ENCODE results near the gene NQO2. TPM values are rescaled to one million over a fixed set of nuclear protein-coding genes. Genes with fewer than 3 reads are reported as not detected.
A peak's percentile ranks its signal among the peaks of the same experiment; 100 is the strongest.

Gene NQO2
- polyA plus RNA-seq, 1 of the 3 experiments (the other 2 are of a cell fraction), result 19.2 TPM

DNA sequence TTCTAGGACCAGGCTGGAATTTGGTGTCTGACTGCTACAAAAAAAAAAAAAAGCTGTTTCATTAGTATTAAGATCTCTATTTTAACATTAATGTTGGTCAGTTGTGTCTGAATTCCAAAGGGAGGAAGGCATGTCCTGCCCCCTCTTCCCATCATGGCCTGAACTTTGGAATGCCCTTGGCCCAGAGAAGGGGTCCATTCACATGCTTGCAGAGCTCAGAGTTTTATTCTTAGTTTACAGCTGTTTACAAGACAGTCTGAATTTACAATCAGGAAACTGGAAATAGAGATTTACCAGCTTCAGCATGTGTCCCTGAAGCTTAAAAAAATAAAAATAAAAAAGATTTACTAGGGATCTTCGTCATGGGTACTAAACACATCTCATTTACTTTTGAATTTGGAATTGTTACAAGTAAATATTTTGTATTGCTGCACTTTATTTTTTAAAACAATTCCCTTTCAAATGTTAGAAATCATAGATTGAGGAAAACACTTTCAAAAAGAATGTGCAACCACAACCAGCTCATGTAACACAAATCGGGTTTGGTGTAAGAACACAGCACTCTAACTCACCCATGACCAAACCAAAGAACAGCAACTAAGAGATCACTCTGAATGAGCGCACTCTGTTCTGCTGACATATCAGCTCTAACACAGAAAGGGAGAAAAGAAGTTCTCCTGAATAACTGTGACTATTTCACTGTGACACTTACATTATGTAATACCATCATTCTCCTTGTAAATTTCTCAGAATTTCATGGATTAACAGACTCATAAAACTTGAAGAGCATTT lies 21.7 kb upstream of the NQO2 start:
- Histone ChIP-seq H3K27ac (ENCODE audit: low read depth in 2 of 2, low read length in 1 of 2) (peak overlapping the region in 1 of 2 experiments; percentile 86; a peak in 2 of 4 replicates), H3K9me2 (no peaks in the 10 kb centered on the region), H3F3A (replicated peaks; ENCODE audit: insufficient read depth) (peaks cover 14% of the 10 kb centered on the region), H3K4me1 (ENCODE audit: control insufficient read depth in 1 of 2, insufficient read depth in 2 of 2, low read depth in 1 of 2, low read length in 1 of 2) (peaks cover 4 to 14% of the 10 kb centered on the region in 2 experiments; a peak in 2 of 4 replicates), H3K9ac (no peak overlapping the region), H3K4me3 (ENCODE audit: low read depth in 2 of 2, low read length in 1 of 2) (no peak overlapping the region), H4K20me1 (ENCODE audit: insufficient read depth) (no peaks in the 10 kb centered on the region), H2AFZ (ENCODE audit: low read depth) (peak overlapping the region; percentile 72), H3K4me2 (0 out of 2 replicates have a peak overlapping the region, but pooled peaks have one; percentile 59), H3K9me3 (no peaks in the 10 kb centered on the region), H3K79me2 (ENCODE audit: insufficient read depth) (no peaks in the 10 kb centered on the region), H3K36me3 (replicated peaks in 1 of 2; ENCODE audit: control insufficient read depth in 1 of 2, insufficient read depth in 2 of 2, low read length in 1 of 2) (no peaks in the 10 kb centered on the region), H3K27me3 (ENCODE audit: insufficient read depth) (no peaks in the 10 kb centered on the region)
- TF ChIP-seq USF1 (IDR thresholded peaks at IDR 0.05; ENCODE audit: borderline replicate concordance, low read depth) (no peak), TCF12 (IDR thresholded peaks at IDR 0.05) (no peak), RAD21 (IDR thresholded peaks at IDR 0.05; ENCODE audit: low read length) (no peak), EP300 (IDR thresholded peaks at IDR 0.05; ENCODE audit: borderline replicate concordance in 1 of 2, low read depth in 1 of 2, low read length in 1 of 2) (no peak), CHD2 (IDR thresholded peaks at IDR 0.05; ENCODE audit: low read length, partially characterized antibody) (no peak), GABPA (IDR thresholded peaks at IDR 0.05; ENCODE audit: low read depth) (no peak)
- POLR2A ChIA-PET, result interaction anchor here (1.0 kb wide), 1 partner anchor 12 kb away, joined by 3 read pairs; no protein-coding TSS in a partner anchor
- CTCF ChIA-PET, result interaction anchor here (1.0 to 1.3 kb wide), 4 partner anchors 10 to 26 kb away, joined by 3 to 8 read pairs (median 3); no protein-coding TSS in a partner anchor
- DNase-seq, result no peak
- 94% methylated on average over 3 of the region's 3 CpGs for WGBS (ENCODE audit: low lambda C conversion rate)

DNA sequence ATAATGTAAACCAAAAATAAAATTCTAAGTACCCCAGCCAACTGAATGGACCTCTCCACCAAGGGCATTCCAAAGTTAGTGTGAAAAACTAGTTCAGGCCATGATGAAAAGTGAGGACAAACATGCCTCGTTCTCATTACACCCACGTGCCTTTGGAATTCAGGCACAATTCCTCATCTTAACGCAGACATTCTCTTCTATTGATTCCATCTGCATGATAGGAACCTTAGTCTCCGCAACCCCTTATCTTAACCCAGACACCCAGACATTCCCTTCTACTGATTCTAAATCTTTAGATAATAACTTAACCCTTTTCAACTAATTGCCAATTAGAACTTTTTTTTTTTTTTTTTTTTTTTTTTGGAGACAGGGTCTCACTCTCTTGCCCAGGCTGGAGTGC lies 20.8 kb upstream of the NQO2 start:
- peaks cover 0 to 14% of the 10 kb centered on the region in 2 experiments; a peak in 2 of 4 replicates for H3K4me1 ChIP-seq (ENCODE audit: control insufficient read depth in 1 of 2, insufficient read depth in 2 of 2, low read depth in 1 of 2, low read length in 1 of 2)
- no peaks in the 10 kb centered on the region for H3K9me3 ChIP-seq
- no peaks in the 10 kb centered on the region for H3K36me3 ChIP-seq (replicated peaks in 1 of 2; ENCODE audit: control insufficient read depth in 1 of 2, insufficient read depth in 2 of 2, low read length in 1 of 2)
- no peaks in the 10 kb centered on the region for H3K27me3 ChIP-seq (ENCODE audit: insufficient read depth)
- no peaks in the 10 kb centered on the region for H3K79me2 ChIP-seq (ENCODE audit: insufficient read depth)
- ChIA-PET CTCF (interaction anchor here (1.3 kb wide), 1 partner anchor 10 kb away, joined by 3 read pairs; no protein-coding TSS in a partner anchor), POLR2A (no interaction called here)
- peaks cover 14% of the 10 kb centered on the region for H3F3A ChIP-seq (replicated peaks; ENCODE audit: insufficient read depth)
- H3K4me2 ChIP-seq, result no peak overlapping the region
- H3K9me2 ChIP-seq, result no peaks in the 10 kb centered on the region
- no peak overlapping the region for H3K4me3 ChIP-seq (ENCODE audit: low read depth in 2 of 2, low read length in 1 of 2)
- no peak overlapping the region for H3K27ac ChIP-seq (ENCODE audit: low read depth in 2 of 2, low read length in 1 of 2)
- no peak overlapping the region for H2AFZ ChIP-seq (ENCODE audit: low read depth)
- no peak overlapping the region for H3K9ac ChIP-seq
- H4K20me1 ChIP-seq (ENCODE audit: insufficient read depth), result no peaks in the 10 kb centered on the region
- WGBS (ENCODE audit: low lambda C conversion rate), result 95% methylated on average over 4 of the region's 4 CpGs
- DNase-seq, result no peak
- TF ChIP-seq RCOR1 (IDR thresholded peaks at IDR 0.05; ENCODE audit: low read length) (no peak), FOSL2 (IDR thresholded peaks at IDR 0.05; ENCODE audit: borderline replicate concordance, low read depth) (no peak), MXI1 (IDR thresholded peaks at IDR 0.05; ENCODE audit: low read depth, low read length) (no peak), REST (IDR thresholded peaks at IDR 0.05; ENCODE audit: low read depth, low read length) (no peak), FOXM1 (IDR thresholded peaks at IDR 0.05; ENCODE audit: low read depth) (no peak), MEF2A (IDR thresholded peaks at IDR 0.05; ENCODE audit: borderline replicate concordance, low read depth) (no peak), USF1 (IDR thresholded peaks at IDR 0.05; ENCODE audit: borderline replicate concordance, low read depth) (no peak), NFIC (IDR thresholded peaks at IDR 0.05; ENCODE audit: borderline replicate concordance) (no peak), ZBTB33 (IDR thresholded peaks at IDR 0.05; ENCODE audit: borderline replicate concordance, low read depth) (no peak), JUND (IDR thresholded peaks at IDR 0.05) (no peak), EZH2phosphoT487 (IDR thresholded peaks at IDR 0.05; ENCODE audit: borderline replicate concordance, low read depth) (no peak)
- TF ChIP-seq, protein P1, sequence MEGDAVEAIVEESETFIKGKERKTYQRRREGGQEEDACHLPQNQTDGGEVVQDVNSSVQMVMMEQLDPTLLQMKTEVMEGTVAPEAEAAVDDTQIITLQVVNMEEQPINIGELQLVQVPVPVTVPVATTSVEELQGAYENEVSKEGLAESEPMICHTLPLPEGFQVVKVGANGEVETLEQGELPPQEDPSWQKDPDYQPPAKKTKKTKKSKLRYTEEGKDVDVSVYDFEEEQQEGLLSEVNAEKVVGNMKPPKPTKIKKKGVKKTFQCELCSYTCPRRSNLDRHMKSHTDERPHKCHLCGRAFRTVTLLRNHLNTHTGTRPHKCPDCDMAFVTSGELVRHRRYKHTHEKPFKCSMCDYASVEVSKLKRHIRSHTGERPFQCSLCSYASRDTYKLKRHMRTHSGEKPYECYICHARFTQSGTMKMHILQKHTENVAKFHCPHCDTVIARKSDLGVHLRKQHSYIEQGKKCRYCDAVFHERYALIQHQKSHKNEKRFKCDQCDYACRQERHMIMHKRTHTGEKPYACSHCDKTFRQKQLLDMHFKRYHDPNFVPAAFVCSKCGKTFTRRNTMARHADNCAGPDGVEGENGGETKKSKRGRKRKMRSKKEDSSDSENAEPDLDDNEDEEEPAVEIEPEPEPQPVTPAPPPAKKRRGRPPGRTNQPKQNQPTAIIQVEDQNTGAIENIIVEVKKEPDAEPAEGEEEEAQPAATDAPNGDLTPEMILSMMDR (IDR thresholded peaks at IDR 0.05), result no peak
